Left renal cortex interstitium (tissue), 4 donors: Measurements from ENCODE around the gene ITSN1. TPM values are rescaled to one million over a fixed set of nuclear protein-coding genes. Genes with fewer than 3 reads are reported as not detected.
A peak's percentile ranks its signal among the peaks of the same experiment; 100 is the strongest.
"Not testable (repeated sequence)": the region's sequence is repeated elsewhere in the genome, so short reads cannot be mapped to it uniquely, and the experiment has no call there.

Experiments
- DNase-seq, 4 donors: peaks; one replicate each; pipeline ENCODE4 v3.0.0-alpha.2; 2013; ENCODE audit warnings: low read depth in 4 of 4, low spot score in 2 of 4, missing footprints in 1 of 4
- polyA plus RNA-seq, 4 donors: library from polyadenylated mRNA; unstranded; fragments of 120-200 nt; gene quantifications; one replicate each; pipeline ENCODE4 v1.2.1, GENCODE V29; 2013; ENCODE audit not compliant: insufficient read length in 4 of 4

Gene ITSN1
- polyA plus RNA-seq = 10 to 100 TPM; 36.8 to 57.2 (median 46.8) TPM

GRCh38 chr21:33642027-33642895 is at the start of gene ITSN1:
Gene ITSN1 (plus strand): TSS chr21:33642501. CDS start chr21:33718829, 76,328 bp downstream.
- DNase-seq = peak; percentile 99 to 100 (median 100)

GRCh38 chr21:33598051-33598450 is 44.2 kb upstream of the ITSN1 start:
- no peak for DNase-seq

DNA sequence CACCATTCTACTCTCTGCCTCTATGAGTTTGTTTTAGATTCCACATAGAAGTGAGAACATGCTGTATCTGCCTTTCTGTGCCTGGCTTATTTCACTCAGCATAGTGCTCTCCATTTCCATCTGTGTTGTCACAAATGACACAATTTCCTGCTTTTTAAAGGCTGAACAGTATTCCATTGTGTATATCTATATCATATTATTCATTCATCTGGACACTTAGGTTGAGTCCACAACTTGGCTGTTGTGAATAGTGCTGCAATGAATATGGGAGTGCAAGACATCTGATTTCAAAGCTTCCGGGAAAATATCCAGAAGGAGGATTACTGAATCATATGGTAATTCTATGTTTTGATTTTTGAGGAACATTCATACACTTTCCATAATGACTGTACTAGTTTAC is 33.7 kb upstream of the ITSN1 start:
- DNase-seq = no peak

DNA sequence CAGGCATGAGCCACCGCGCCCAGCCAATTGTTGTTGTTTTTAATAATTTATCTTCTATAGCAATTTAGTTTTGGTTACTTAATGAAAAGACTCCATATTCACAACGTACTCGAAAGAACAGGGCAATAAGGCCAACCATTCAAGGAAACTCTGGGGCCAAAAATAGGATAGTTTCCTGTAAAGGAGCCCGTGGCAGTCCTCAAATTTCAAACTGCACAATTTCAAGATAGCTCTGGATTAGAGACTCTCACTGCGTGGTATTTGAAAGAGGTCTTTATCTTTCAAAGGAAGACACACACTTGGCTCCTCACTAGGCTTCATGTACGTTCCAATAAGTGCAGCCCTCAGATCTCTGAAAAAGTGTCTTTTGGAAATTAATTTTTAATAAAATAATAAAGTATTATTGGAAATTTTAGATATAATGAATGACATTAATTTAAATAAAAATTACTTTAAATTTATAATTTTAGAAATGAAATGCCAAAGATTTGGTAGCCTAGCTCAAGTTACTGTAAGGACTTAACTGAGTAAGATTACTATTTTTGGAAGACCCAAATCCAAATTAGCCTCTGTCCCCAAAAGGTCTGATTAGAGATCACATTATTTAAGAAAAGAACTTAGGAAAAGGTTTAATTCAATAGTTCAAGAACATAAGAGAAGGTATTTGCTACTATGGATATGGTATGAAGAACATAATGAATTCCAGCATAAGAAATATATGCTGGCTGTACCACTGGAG is 31.1 kb upstream of the ITSN1 start:
- no peak for DNase-seq

GRCh38 chr21:33617565-33617964 is 24.7 kb upstream of the ITSN1 start:
- DNase-seq = not testable (repeated sequence)

DNA sequence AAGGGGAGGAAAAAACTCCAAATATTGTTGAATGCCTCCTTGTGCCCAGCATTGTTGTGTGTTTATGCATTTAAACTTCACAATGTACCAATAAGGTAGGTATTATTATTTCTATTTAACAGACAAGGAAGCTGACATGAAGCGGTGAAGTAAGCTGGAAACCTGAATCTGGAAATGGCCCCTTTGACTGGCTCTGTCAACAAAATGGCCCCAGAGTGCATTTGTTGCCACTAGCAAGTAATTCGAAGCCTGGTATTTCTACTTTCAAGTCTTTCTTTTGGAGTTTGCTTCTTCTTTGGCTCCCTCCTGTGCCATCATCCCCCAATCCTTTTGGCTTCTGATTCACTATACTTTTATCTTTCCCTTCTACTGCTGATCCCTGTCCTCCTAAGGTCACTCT is 23.9 kb upstream of the ITSN1 start:
- no peak for DNase-seq

- DNase-seq = no peak
These were observed 22.6 kb upstream of the ITSN1 start for GRCh38 chr21:33619726-33620125.

DNA sequence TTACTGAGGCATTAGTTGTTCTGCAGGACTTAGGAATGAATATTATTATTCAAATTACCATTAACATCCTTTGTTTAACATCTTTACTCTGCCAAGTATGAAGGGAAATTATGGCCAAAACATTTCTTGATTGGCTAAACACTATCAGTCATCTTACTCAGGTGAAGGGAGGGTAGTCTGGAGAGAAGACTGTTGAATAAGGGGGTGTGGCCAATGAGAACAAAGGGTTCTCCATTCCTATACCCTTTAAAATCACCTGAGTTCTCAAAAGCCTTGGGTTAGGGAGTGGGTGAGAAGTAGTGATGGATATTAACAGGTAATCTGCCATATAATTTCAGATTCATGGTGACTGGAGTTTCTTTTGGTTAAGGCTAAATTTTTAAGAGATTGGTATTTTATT is 20.0 kb upstream of the ITSN1 start:
- DNase-seq = no peak

- DNase-seq = not testable (repeated sequence)
These were observed 16.1 kb upstream of the ITSN1 start for GRCh38 chr21:33626151-33626550.

DNA sequence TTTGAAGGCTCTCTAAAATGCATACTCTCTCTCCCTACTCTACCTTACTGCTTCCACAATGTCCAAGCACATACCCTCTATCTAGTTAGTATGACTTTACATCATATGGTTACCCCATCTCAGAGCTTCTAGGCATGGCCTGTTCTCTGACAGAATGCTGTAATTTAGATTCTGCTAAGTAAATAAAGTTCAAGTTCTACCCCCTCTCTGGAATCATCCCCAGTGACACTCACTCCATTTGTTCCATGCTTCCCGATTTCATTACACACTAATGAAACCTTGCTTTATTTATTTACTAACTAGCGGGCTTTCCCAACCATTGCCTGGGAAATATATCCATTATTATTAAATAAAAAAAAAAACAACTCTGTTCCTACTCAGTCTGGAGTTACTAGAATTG is 8.0 kb upstream of the ITSN1 start:
- DNase-seq = no peak

GRCh38 chr21:33640697-33641351 is 1.5 kb upstream of the ITSN1 start:
- no peak for DNase-seq

DNA sequence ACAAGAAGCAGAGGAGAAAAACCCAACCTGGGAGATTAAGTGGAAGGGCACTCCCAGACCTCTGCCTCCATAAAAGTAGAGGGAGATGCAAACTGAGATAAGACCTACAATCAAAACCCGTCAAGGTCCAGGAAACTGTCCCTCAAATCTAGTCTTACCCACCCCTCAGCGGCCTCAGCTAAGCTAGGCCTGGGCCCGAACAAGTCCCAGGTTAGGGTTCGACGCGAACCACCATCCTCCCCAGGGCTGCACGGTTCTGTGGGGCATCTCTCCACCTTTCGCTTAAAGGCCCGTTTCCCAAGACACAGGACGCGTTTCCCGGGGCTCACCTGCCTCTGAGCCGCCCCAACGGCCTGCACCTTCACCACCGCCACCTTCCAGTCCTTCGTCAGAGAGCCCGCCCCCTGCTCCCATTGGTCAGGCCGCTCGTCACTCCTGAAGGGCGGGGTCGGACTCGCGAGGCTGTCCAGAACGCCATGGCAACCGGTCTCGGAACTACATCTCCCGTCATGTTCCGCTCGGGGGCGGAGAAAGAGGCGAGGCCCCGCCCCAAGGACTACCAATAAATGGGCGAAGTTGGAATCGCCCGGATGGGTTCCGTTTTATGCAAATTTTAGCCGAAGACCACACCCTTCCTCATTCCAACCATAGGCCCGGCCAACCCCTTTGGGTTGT is 812 bp upstream of the ITSN1 start, which contains the start of gene CRYZL1:
TSS of gene CRYZL1 (minus strand) at position 390 of the 675 bp plus-strand sequence. CDS start 10,190 bp downstream, outside the sequence.
- DNase-seq = peak; percentile 87 to 100 (median 99)

GRCh38 chr21:33642896-33643657 is 776 bp downstream of the ITSN1 start:
- DNase-seq = peak in 3 of 4 donors; percentile 19 to 25 (median 24)

GRCh38 chr21:33643658-33644311 is 1.5 kb downstream of the ITSN1 start:
- peak in 2 of 4 donors; percentile 12 to 53 for DNase-seq

DNA sequence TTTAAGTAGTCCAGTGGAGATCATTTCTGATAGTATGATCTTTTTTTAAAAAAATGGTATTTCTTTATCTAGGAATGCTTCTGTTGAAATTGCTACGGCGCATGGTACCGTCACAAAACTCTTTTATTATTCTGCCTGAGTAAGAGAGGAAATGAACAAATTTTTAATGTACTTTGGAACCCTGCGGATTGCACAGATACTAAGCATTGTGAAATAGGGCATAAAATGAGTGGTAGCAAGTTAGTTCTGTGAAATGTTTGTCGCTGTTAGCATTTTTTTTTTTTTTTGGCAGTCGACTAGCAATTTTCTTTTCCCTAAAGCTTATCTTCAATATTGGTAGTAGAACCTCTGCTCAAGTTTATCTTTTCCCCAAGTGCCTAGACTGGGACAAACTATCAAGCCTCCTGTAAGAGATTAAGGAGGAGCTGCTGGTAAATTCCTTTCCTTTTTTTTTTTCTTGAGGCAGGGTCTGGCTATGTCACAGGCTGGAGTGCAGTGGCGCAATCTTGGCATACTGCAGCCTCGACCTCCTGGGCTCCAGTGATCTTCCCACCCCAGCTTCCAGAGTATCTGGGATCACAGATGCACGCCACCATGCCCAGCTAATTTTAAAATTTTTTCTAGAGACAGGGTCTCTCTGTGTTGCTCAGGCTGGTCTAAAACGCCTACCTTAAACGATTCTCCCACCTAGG is 2.2 kb downstream of the ITSN1 start:
- DNase-seq = no peak

DNA sequence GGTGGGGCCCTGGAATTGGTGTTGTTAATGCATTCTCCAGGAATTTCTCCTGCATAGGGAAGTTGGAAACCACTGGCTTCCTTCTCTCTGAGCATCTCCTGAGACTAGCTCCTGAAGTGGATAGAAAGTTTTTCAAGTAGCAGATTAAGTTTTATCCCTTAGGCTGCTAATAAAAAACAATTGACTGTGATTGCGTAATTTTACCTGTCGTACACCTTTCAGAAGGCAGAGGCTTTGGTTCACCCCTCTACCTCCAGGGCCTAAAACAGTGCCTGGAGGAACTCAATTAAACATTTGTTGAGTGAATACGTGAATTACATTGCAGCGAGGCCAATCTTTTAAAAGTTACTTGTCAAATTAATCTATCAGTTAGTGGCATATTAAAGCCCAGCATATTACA is 3.4 kb downstream of the ITSN1 start:
- no peak for DNase-seq

GRCh38 chr21:33647587-33647986 is 5.3 kb downstream of the ITSN1 start:
- DNase-seq = no peak

GRCh38 chr21:33648555-33648954 is 6.3 kb downstream of the ITSN1 start:
- no peak for DNase-seq

- DNase-seq = no peak
These were observed 7.9 kb downstream of the ITSN1 start for GRCh38 chr21:33650230-33650629.
